Measurements from ENCODE around the gene PTGDR.

DNA sequence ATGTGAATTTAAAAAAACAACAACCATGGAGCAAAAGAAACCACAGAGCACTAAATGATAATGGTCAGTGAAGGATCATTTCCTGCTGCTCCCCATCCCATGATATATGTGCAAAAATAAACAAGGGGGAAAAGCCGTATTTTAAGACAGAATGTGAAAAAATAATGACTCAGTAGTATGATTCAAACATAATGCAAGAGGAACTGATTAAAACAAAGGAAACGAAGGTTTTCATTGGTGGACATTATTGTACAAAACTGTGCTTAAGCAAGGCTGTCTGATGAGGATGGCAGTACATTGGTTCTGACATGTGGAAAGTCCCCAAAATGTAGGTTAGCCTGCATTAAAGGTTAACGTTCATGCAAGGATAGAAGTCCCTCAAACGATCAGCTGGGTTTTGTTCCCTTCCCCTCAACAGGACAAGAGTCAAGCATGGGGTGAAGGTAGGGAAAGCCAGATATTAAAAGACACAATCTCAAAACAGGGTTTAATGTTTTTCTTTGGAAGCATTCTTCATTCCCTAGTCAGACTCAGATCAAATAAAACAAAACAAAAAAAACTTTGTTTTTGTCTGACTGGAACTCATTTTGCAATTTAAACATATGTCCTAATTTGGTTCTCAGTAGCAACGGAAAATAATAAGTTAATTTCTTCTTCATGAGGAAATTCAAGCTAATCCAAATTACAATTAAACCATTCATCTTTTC, 26.3 kb upstream of the PTGDR start:
- TF ChIP-seq, protein P1, sequence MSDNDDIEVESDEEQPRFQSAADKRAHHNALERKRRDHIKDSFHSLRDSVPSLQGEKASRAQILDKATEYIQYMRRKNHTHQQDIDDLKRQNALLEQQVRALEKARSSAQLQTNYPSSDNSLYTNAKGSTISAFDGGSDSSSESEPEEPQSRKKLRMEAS (IDR thresholded peaks at IDR 0.05), result no peak
- TF ChIP-seq EP300 (IDR thresholded peaks at IDR 0.05; ENCODE audit: borderline replicate concordance), result no peak
- TF ChIP-seq CREB1 (IDR thresholded peaks at IDR 0.05; ENCODE audit: low read depth), result no peak

All from Ishikawa (cell line).